Left ventricle myocardium inferior (tissue), 1 donor: ENCODE measurements around the gene VCX2. TPM values are rescaled to one million over a fixed set of nuclear protein-coding genes. Genes with fewer than 3 reads are reported as not detected.
"Not testable (repeated sequence)": the region's sequence is repeated elsewhere in the genome, so short reads cannot be mapped to it uniquely, and the experiment has no call there.

Source experiments
- DNase-seq: peaks from one replicate; pipeline ENCODE4 v3.0.0-alpha.2; 2020
- H3K27ac ChIP-seq: fragments of 200-600 bp; replicated peaks from 2 replicates; pipeline ENCODE4 v1.8.0; 2021
- H3K27me3 ChIP-seq: fragments of 200-600 bp; 2 replicates; pipeline ENCODE4 v1.8.0; 2021; ENCODE audit warnings: low read depth
- H3K36me3 ChIP-seq: fragments of 200-600 bp; 2 replicates; pipeline ENCODE4 v1.8.0; 2021
- H3K4me1 ChIP-seq: fragments of 200-600 bp; 2 replicates; pipeline ENCODE4 v1.8.0; 2021
- H3K4me3 ChIP-seq: fragments of 200-600 bp; 2 replicates; pipeline ENCODE4 v1.8.0; 2021; ENCODE audit warnings: mild to moderate bottlenecking, moderate library complexity
- H3K9me3 ChIP-seq: fragments of 200-600 bp; replicated peaks from 2 replicates; pipeline ENCODE4 v1.8.0; 2021
- intact Hi-C: fragments of 100-400 bp; cut with micrococcal nuclease; formaldehyde crosslinking; loops from one replicate; pipeline ENCODE4 v1.11.0; 2022
- long read RNA-seq: library from polyadenylated mRNA; unstranded; transcript quantifications from one replicate; pipeline ENCODE4 v2.0.0, GENCODE V29; 2021
- total RNA-seq: library from RNA; stranded (reverse); fragmentation: NEBNext Ultra II Directional; extraction: Animal tissue kit (Norgen Biotek cat#: 25700); gene quantifications from one replicate; pipeline ENCODE4 v1.2.1, GENCODE V29; 2021
- TF ChIP-seq, protein P1 (sequence below): fragments of 200-600 bp; IDR thresholded peaks from 2 replicates; pipeline ENCODE4 v1.8.0; 2021; ENCODE audit warnings: antibody characterized with exemption, mild to moderate bottlenecking, borderline replicate concordance
- donor health status: DM: no; HTN: yes; CAD: no; lungs with severe emphysema.

VCX2 gene
- total RNA-seq = not detected
- long read RNA-seq = 0 reads

DNA sequence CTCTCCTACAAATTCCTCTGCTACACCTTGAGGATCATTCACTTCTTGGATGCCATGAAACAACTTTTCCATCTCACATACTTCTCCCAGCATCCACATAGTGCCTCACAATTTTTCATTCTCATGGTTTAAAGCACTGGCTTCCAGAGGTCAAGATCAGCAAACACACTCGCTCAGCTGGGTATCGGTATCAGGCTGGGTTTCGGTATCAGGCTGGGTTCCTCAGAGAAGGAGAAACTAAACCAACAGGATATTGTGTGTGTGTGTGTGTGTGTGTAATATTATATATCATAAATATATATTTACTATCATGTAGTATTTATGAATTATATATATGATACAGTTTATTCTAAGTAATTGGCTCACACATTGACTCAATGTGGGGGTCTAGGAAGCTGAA lies at the start of gene VCX2:
VCX2 (minus strand) TSS at position 99 of the 400 bp plus-strand sequence. CDS start 624 bp downstream, outside the sequence.
- H3K36me3 ChIP-seq, H3K9me3 ChIP-seq, H3K4me3 ChIP-seq, H3K27me3 ChIP-seq, DNase-seq, H3K4me1 ChIP-seq, intact Hi-C loops, H3K27ac ChIP-seq: not testable (repeated sequence)

DNA sequence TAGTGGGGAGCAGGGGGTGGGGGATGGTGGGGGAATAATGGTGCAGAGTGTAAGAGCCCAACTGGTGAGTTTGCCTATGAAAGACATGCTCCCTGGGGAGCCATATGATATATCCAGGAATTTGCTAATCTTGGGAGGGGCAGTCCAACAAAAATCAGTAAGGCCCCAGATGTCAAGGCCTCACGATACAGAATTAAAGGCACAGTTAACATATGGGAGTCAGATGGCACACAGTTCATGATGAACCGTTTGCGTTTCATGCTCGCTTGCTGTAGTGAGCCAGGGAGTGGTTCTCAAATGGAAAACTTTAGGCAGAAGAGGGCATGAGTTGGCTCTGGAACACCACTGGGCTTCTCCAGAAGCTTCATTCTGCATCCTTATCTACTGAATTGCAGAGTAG lies 33.9 kb upstream of the VCX2 start:
- Histone ChIP-seq H3K9me3 (no peaks in the 10 kb centered on the region), H3K4me3 (no peak overlapping the region), H3K4me1 (peaks cover 4% of the 10 kb centered on the region), H3K27me3 (no peaks in the 10 kb centered on the region), H3K36me3 (no peaks in the 10 kb centered on the region), H3K27ac (no peak overlapping the region)
- no peak for DNase-seq
- intact Hi-C loops = no loop called here
- TF ChIP-seq, protein P1, sequence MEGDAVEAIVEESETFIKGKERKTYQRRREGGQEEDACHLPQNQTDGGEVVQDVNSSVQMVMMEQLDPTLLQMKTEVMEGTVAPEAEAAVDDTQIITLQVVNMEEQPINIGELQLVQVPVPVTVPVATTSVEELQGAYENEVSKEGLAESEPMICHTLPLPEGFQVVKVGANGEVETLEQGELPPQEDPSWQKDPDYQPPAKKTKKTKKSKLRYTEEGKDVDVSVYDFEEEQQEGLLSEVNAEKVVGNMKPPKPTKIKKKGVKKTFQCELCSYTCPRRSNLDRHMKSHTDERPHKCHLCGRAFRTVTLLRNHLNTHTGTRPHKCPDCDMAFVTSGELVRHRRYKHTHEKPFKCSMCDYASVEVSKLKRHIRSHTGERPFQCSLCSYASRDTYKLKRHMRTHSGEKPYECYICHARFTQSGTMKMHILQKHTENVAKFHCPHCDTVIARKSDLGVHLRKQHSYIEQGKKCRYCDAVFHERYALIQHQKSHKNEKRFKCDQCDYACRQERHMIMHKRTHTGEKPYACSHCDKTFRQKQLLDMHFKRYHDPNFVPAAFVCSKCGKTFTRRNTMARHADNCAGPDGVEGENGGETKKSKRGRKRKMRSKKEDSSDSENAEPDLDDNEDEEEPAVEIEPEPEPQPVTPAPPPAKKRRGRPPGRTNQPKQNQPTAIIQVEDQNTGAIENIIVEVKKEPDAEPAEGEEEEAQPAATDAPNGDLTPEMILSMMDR = no peak

DNA sequence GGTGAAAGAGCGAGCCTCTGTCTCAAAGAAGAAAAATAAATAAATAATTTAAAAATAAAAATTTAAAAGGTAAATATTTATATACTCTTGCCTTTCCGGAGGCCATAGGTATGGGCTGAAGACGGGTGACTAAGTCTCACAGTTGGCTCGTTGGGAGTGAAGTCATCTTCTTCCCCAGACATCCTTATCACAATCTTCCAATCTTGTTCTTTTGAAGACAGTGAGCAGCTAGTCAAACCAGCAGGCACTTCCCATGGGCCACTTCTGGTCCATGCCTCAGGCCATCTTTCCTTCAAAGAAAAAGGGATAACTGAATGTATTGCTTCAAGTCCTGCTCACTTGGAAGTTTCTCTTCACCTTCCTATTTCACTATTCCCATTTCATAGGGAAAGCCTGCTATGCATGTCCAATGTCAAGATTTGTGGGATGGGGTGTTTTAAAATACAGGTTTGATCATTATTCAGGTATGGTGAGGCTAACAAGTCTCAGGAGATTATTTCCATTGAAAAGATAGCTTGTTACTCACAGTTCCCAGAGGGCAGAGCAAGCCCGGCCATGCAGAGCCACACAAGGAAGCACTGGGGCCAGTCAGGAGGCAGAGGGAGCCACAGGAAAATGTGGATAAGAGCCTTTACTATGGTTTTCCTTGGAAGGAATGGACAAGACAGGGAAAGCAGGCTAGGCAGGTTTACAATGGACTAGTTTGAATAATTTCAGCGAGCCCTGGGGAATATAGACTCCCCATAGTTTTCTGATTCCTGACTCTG lies 33.3 kb upstream of the VCX2 start:
- Histone ChIP-seq H3K27me3 (no peaks in the 10 kb centered on the region), H3K4me3 (no peak overlapping the region), H3K9me3 (no peaks in the 10 kb centered on the region), H3K36me3 (no peaks in the 10 kb centered on the region), H3K4me1 (peaks cover 4% of the 10 kb centered on the region), H3K27ac (no peak overlapping the region)
- TF ChIP-seq, protein P1 = no peak
- no peak for DNase-seq
- intact Hi-C loops = no loop called here

DNA sequence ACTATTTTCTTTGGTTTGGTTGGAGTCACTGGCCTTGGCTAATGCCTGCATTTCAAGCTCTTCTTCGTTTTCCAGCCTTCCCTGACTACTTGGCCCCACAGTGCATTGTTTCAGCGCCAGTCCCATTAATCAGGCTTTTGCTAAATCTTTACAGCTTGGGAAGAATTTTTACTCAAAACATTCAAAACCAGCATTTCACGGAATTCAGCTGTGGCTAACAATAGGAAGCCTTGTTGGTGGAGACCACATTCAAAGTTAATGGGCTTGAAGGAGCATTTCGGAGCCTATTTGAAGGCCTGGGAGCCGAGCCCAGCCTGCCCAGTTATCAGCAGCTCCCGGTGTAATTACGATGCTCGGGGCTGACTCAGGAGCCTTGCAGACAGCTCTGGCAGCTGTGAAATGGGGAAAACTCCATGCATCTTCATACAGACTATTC lies 30.8 kb upstream of the VCX2 start:
- no peak overlapping the region for H3K27ac ChIP-seq
- no peaks in the 10 kb centered on the region for H3K27me3 ChIP-seq
- no peaks in the 10 kb centered on the region for H3K9me3 ChIP-seq
- peaks cover 4% of the 10 kb centered on the region for H3K4me1 ChIP-seq
- intact Hi-C loops = no loop called here
- H3K4me3 ChIP-seq = no peak overlapping the region
- TF ChIP-seq, protein P1 = no peak
- DNase-seq = peak; percentile 17
- no peaks in the 10 kb centered on the region for H3K36me3 ChIP-seq

DNA sequence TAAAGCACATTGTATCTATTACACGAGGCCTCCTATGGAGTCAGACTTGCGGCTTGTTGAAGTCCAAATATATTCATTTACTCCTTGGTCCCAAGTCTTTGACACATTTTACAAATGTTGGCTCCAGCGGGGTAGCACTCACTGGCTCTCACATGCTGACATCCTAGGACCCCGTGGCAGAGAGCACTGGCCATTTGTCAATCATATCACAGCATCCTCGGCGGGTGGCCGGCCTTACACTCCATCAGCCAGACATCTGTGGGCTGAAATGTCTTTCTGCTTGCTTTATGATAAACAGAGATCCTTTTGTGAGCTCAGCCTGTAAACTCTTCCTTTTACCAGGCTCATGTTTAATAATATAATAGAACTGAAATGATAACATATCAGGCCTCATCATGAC lies 25.7 kb upstream of the VCX2 start:
- Histone ChIP-seq H3K27ac (no peak overlapping the region), H3K4me1 (no peaks in the 10 kb centered on the region), H3K9me3 (peaks cover 3% of the 10 kb centered on the region), H3K36me3 (no peaks in the 10 kb centered on the region), H3K4me3 (no peak overlapping the region), H3K27me3 (no peaks in the 10 kb centered on the region)
- TF ChIP-seq, protein P1 = no peak
- intact Hi-C loops = no loop called here
- DNase-seq = no peak

DNA sequence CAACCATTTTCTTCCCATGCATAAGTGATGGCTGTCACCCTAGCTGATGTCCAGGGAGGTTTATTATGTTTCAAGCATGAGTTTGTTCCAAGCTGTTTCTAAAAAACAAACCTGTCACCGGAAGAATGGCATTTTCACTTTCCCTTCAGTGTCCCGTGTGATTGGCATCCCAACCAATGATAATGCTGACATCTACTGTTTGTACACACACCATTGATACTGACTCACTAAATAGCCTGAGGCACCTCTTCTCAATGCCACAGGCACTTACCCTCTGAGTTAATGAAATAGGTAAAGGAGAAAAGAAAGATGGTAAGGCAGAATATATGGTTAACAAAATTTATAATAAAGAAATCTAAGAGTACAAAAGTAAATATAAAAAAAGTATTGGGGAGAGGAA lies 23.1 kb upstream of the VCX2 start:
- Histone ChIP-seq H3K4me1 (no peaks in the 10 kb centered on the region), H3K4me3 (no peak overlapping the region), H3K9me3 (peaks cover 3% of the 10 kb centered on the region), H3K27me3 (no peaks in the 10 kb centered on the region), H3K27ac (no peak overlapping the region), H3K36me3 (no peaks in the 10 kb centered on the region)
- DNase-seq = no peak
- intact Hi-C loops = no loop called here
- TF ChIP-seq, protein P1 = no peak
